Calu3 (cell line): ENCODE data around the gene CAPS. TPM values are rescaled to one million over a fixed set of nuclear protein-coding genes. Genes with fewer than 3 reads are reported as not detected.

Experiments used
- BruUV-seq: library from RNA; stranded (reverse); fragments of 400-500 nt; replicated peaks from 2 replicates; lab custom pipeline; 2021; lab: Mats Ljungman, UMichigan
- CTCF ChIA-PET: fragments of 300-600 bp; sonication (Branson Sonifier 250); formaldehyde crosslinking; loops from one replicate; lab custom pipeline; 2022; ENCODE audit warnings: antibody characterized with exemption; lab: Charles Lee
- DNase-seq: peaks from one replicate; pipeline ENCODE4 v3.0.0; 2022
- H3K27ac Mint-ChIP-seq: one replicate; pipeline ENCODE4 v1.8.0; 2022; ENCODE audit warnings: mixed read lengths; ENCODE audit not compliant: unreplicated experiment
- H3K27me3 Mint-ChIP-seq: one replicate; pipeline ENCODE4 v1.8.0; 2022; ENCODE audit warnings: mixed read lengths; ENCODE audit not compliant: unreplicated experiment
- H3K36me3 Mint-ChIP-seq: one replicate; pipeline ENCODE4 v1.8.0; 2022; ENCODE audit warnings: mild to moderate bottlenecking, moderate library complexity, mixed read lengths; ENCODE audit not compliant: insufficient read depth, unreplicated experiment
- H3K4me1 Mint-ChIP-seq: one replicate; pipeline ENCODE4 v1.8.0; 2022; ENCODE audit warnings: mild to moderate bottlenecking, low read depth, mixed read lengths; ENCODE audit not compliant: unreplicated experiment
- H3K4me3 Mint-ChIP-seq: one replicate; pipeline ENCODE4 v1.8.0; 2022; ENCODE audit warnings: mild to moderate bottlenecking, low read depth, moderate library complexity, mixed read lengths; ENCODE audit not compliant: unreplicated experiment
- H3K9me3 Mint-ChIP-seq: one replicate; pipeline ENCODE4 v1.8.0; 2022; ENCODE audit warnings: low read depth, mixed read lengths; ENCODE audit not compliant: unreplicated experiment
- CTCF ChIP-seq: fragments of 200-600 bp; IDR thresholded peaks from one replicate; pipeline ENCODE4 v1.8.0; 2022; ENCODE audit warnings: antibody characterized with exemption; ENCODE audit not compliant: unreplicated experiment
- intact Hi-C: fragments of 100-400 bp; cut with micrococcal nuclease; formaldehyde crosslinking; loops from one replicate; pipeline ENCODE4 v1.10.0; 2022; ENCODE audit not compliant: unreplicated experiment
- total RNA-seq: library from RNA; stranded (reverse); gene quantifications from 2 replicates; pipeline ENCODE4 v1.2.3, GENCODE V29; 2022

Gene CAPS
- total RNA-seq, 1 experiment from 2014 or later: 39.9 TPM

- no peaks in the 10 kb centered on the region for H3K27me3 Mint-ChIP-seq
- no peak overlapping the region for H3K27ac Mint-ChIP-seq
- intact Hi-C loops: no loop called here
- H3K4me3 Mint-ChIP-seq: no peak overlapping the region
- CTCF ChIA-PET: interaction anchor here (1.1 kb wide), 1 partner anchor 12 kb away, joined by 4 read pairs; no protein-coding TSS in a partner anchor
- H3K4me1 Mint-ChIP-seq: peaks cover 23% of the 10 kb centered on the region
- no TSS peak for BruUV-seq
- no peak for TF ChIP-seq CTCF
- no peak for DNase-seq
- H3K36me3 Mint-ChIP-seq: peaks cover 14% of the 10 kb centered on the region
- H3K9me3 Mint-ChIP-seq: no peaks in the 10 kb centered on the region
Observed at GRCh38 chr19:5956323-5956722, 42.3 kb downstream of the CAPS start.

- CTCF ChIA-PET: interaction anchor here (0.7 to 1.1 kb wide), 2 partner anchors 11 to 17 kb away, joined by 3 to 4 read pairs; no protein-coding TSS in a partner anchor
Observed at GRCh38 chr19:5956728-5957127, 42.7 kb downstream of the CAPS start.

GRCh38 chr19:5957170-5957569 is 43.1 kb downstream of the CAPS start:
- no TSS peak for BruUV-seq
- Mint-ChIP-seq H3K4me1 (peaks cover 27% of the 10 kb centered on the region), H3K36me3 (peaks cover 10% of the 10 kb centered on the region), H3K9me3 (no peaks in the 10 kb centered on the region), H3K27ac (no peak overlapping the region), H3K4me3 (no peak overlapping the region), H3K27me3 (no peaks in the 10 kb centered on the region)
- intact Hi-C loops: no loop called here
- no peak for TF ChIP-seq CTCF
- DNase-seq: no peak
- CTCF ChIA-PET: interaction anchor here (0.7 kb wide), 1 partner anchor 17 kb away, joined by 3 read pairs; no protein-coding TSS in a partner anchor

More at GRCh38 chr19:5956728-5957127, 42.7 kb downstream of the CAPS start:
- no TSS peak for BruUV-seq
- Mint-ChIP-seq H3K4me1 (peaks cover 23% of the 10 kb centered on the region), H3K27me3 (no peaks in the 10 kb centered on the region), H3K27ac (no peak overlapping the region), H3K9me3 (no peaks in the 10 kb centered on the region), H3K4me3 (no peak overlapping the region), H3K36me3 (peaks cover 10% of the 10 kb centered on the region)
- no peak for DNase-seq
- intact Hi-C loops: no loop called here
- TF ChIP-seq CTCF: no peak

GRCh38 chr19:5958074-5958850 is 44.2 kb downstream of the CAPS start:
- intact Hi-C loops: no loop called here
- H3K36me3 Mint-ChIP-seq: peaks cover 10% of the 10 kb centered on the region
- H3K27me3 Mint-ChIP-seq: no peaks in the 10 kb centered on the region
- BruUV-seq: no TSS peak
- no peaks in the 10 kb centered on the region for H3K9me3 Mint-ChIP-seq
- no peak overlapping the region for H3K4me3 Mint-ChIP-seq
- TF ChIP-seq CTCF: no peak
- CTCF ChIA-PET: no interaction called here
- DNase-seq: no peak
- H3K4me1 Mint-ChIP-seq: peaks cover 34% of the 10 kb centered on the region
- H3K27ac Mint-ChIP-seq: no peak overlapping the region
